G401 (cell line): ENCODE results near the gene SH2D1B. TPM values are rescaled to one million over a fixed set of nuclear protein-coding genes. Genes with fewer than 3 reads are reported as not detected.
"Not testable (repeated sequence)": the region's sequence is repeated elsewhere in the genome, so short reads cannot be mapped to it uniquely, and the experiment has no call there.

ENCODE experiments used
- DNase-seq: peaks from one replicate; pipeline ENCODE4 v3.0.0-alpha.2; 2015; ENCODE audit warnings: low spot score
- in situ Hi-C: cut with HindIII; loops from 2 replicates; pipeline ENCODE4 v1.10.0; 2016; ENCODE audit warnings: low sequenced_read_pairs, mixed read lengths
- total RNA-seq: library from RNA; depleted of rRNA; stranded (reverse); fragments of >200 nt; shearing (Covaris generic); gene quantifications from 2 replicates; pipeline ENCODE4 v1.2.3, GENCODE V29; 2014; rRNA removed

Gene SH2D1B
- not detected in 2 replicates for total RNA-seq

DNA sequence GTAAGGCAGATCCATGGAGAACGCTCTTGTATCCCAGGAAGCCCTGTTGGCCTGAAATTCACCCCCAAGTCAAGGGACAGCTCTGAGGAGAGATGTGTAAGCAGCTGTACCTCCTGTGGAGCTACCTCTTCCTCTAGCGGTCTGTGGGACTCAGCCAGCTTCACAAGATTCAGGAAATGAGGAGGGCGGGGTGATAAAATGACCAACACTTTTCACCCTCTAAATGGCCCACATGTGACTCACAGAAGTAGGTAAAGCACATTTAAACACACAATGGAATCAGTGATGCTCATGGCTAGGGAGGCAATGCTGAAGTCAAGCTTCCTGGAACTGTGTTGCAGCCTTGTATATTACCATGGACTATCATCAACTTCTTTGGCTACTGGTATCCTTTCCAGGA lies at the start of gene SH2D1B:
SH2D1B (minus strand) TSS at position 135 of the 400 bp plus-strand sequence; CDS start at position 15, 120 bp downstream.
- no peak for DNase-seq
- in situ Hi-C loops = no loop called here

GRCh38 chr1:162458236-162458635 lies 46.3 kb upstream of the SH2D1B start:
- no peak for DNase-seq
- in situ Hi-C loops = no loop called here

- in situ Hi-C loops = no loop called here
- DNase-seq = no peak
Observed at GRCh38 chr1:162456323-162456722, 44.4 kb upstream of the SH2D1B start.

- not testable (repeated sequence) for DNase-seq
Observed at GRCh38 chr1:162454361-162454760, 42.4 kb upstream of the SH2D1B start.

GRCh38 chr1:162446946-162447345 lies 35.0 kb upstream of the SH2D1B start:
- in situ Hi-C loops = no loop called here
- no peak for DNase-seq

More at GRCh38 chr1:162454361-162454760, 42.4 kb upstream of the SH2D1B start:
- in situ Hi-C loops = not testable (repeated sequence)

GRCh38 chr1:162444903-162445302 lies 33.0 kb upstream of the SH2D1B start:
- in situ Hi-C loops = no loop called here
- no peak for DNase-seq

- DNase-seq, in situ Hi-C loops: not testable (repeated sequence)
Observed at GRCh38 chr1:162432977-162433713, 21.2 kb upstream of the SH2D1B start.

GRCh38 chr1:162430583-162430982 lies 18.6 kb upstream of the SH2D1B start:
- DNase-seq = no peak
- in situ Hi-C loops = no loop called here

DNA sequence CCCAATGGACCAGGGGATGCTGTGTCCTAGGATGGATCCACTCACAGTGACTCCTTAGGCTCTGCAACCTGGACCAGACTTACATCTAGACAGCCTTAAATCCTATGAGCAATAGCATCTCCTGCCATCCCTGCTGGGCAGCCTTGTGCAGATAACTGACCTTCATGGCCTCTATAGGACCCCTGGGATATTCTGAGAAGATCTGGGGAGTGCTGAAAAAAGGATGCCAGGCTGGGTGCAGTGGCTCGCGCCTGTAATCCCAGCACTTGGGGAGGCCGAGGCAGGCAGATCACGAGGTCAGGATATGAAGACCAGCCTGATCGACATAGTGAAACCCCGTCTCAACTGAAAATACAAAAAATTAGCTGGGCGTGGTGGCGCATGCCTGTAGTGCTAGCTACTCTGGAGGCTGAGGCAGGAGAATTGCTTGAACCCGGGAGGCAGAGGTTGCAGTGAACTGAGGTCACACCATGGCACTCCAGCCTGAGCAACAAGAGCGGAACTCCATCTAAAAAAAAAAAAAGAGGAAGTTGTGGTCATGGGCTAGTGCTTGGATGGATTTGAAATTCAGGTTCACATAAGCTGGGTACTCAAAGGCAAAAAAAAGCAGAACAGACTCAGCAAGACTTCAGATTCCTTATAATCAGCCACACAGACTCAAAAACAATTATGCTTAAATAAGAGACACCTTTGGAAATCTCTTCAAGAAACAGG lies 10.9 kb upstream of the SH2D1B start:
- in situ Hi-C loops = no loop called here
- DNase-seq = no peak

GRCh38 chr1:162421258-162422164 lies 9.6 kb upstream of the SH2D1B start:
- in situ Hi-C loops = no loop called here
- DNase-seq = no peak

GRCh38 chr1:162420120-162420519 lies 8.2 kb upstream of the SH2D1B start:
- DNase-seq = no peak
- in situ Hi-C loops = no loop called here

- in situ Hi-C loops, DNase-seq: not testable (repeated sequence)
Observed at GRCh38 chr1:162419450-162419931, 7.6 kb upstream of the SH2D1B start.

- in situ Hi-C loops, DNase-seq: not testable (repeated sequence)
Observed at GRCh38 chr1:162418584-162418983, 6.6 kb upstream of the SH2D1B start.

- in situ Hi-C loops = no loop called here
- no peak for DNase-seq
Observed at GRCh38 chr1:162417650-162418049, 5.7 kb upstream of the SH2D1B start.

GRCh38 chr1:162416909-162417308 lies 5.0 kb upstream of the SH2D1B start:
- in situ Hi-C loops = no loop called here
- no peak for DNase-seq

DNA sequence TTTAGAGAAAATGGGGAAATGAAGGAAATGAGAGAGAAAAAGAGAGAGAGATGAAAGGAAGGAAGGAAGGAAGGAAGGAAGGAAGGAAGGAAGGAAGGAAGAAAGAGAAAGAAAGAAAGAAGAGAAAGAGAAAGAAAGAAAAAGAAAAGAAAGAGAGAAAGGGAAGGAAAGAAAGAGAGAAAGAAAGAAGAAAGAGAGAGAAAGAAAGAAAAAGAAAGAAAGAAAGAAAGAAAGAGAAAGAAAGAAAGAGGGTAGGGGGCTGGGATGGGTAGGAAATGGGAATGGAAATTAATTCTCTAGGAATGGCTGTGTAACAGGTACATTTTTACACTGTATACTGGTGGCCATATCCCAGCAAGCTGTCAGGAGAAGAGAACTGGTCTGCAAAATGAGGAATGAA lies 4.3 kb upstream of the SH2D1B start:
- in situ Hi-C loops = no loop called here
- DNase-seq = no peak

- DNase-seq = no peak
- in situ Hi-C loops = no loop called here
Observed at GRCh38 chr1:162407539-162407938, 4.4 kb downstream of the SH2D1B start.

- in situ Hi-C loops = no loop called here
- no peak for DNase-seq
Observed at GRCh38 chr1:162406811-162407210, 5.1 kb downstream of the SH2D1B start.

GRCh38 chr1:162405800-162406199 lies 6.1 kb downstream of the SH2D1B start:
- DNase-seq = no peak
- in situ Hi-C loops = no loop called here
